Upper lobe of left lung (tissue), 4 donors: Measurements from ENCODE around the gene IKZF3.

Experiments
- EP300 ChIP-seq, 4 donors: sonication (generic); formaldehyde crosslinking; IDR thresholded peaks; one replicate each; pipeline ENCODE4 v1.5.1; 2017; ENCODE audit warnings: antibody characterized with exemption in 4 of 4, control low read depth in 2 of 4
- POLR2A ChIP-seq, 4 donors: fragments of 450-650 bp; IDR thresholded peaks; one replicate each; pipeline ENCODE4 v1.5.1; 2016 to 2017; ENCODE audit warnings: antibody characterized with exemption in 4 of 4, mild to moderate bottlenecking in 2 of 4
- POLR2AphosphoS5 ChIP-seq, 2 donors: sonication (generic); formaldehyde crosslinking; IDR thresholded peaks; one replicate each; pipeline ENCODE4 v1.5.1; 2017; ENCODE audit warnings: antibody characterized with exemption in 2 of 2
- TF ChIP-seq, protein P1 (sequence below), 6 experiments: fragments of 450-650 bp in 4 of 6; fragments of 200-600 bp in 2 of 6; sonication (generic) in 2 of 6; IDR thresholded peaks; one replicate each; pipeline ENCODE4 v1.5.1; 2016 to 2019; ENCODE audit warnings: antibody characterized with exemption in 6 of 6

DNA sequence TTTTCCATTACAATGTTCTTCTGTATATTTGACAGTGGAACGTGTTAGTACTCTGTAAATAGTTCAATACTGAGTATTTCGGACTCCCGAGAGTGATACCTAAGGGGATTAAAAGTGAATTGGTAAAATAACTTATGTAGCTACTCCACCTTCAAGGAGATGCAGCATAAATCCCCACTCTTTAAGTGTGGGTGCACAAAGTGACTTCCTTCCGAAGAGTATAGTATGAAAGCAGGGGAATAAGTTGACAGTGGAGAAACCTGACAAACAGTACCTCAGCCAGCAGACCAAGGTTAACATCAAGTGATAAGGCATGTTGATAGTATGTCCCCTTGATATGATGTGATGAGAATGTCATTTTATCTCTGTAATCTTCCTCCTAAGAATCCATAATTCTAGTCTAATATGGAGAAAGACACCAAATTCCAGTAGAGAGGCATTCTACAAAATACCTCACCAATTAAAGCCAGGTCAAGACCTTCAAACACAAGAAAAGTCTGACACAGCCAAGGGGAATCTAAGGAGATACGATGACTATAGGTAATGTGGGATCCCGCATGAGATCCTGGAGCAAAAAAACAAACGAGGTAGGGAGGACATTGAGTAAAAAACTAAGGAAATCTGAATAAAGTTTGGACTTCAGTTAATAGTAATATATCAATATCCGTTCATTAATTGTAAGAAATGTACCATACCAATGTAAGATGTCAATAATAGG, 2.1 kb upstream of the IKZF3 start:
- TF ChIP-seq, protein P1, sequence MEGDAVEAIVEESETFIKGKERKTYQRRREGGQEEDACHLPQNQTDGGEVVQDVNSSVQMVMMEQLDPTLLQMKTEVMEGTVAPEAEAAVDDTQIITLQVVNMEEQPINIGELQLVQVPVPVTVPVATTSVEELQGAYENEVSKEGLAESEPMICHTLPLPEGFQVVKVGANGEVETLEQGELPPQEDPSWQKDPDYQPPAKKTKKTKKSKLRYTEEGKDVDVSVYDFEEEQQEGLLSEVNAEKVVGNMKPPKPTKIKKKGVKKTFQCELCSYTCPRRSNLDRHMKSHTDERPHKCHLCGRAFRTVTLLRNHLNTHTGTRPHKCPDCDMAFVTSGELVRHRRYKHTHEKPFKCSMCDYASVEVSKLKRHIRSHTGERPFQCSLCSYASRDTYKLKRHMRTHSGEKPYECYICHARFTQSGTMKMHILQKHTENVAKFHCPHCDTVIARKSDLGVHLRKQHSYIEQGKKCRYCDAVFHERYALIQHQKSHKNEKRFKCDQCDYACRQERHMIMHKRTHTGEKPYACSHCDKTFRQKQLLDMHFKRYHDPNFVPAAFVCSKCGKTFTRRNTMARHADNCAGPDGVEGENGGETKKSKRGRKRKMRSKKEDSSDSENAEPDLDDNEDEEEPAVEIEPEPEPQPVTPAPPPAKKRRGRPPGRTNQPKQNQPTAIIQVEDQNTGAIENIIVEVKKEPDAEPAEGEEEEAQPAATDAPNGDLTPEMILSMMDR (IDR thresholded peaks at IDR 0.05), result no peak
- TF ChIP-seq POLR2A (IDR thresholded peaks at IDR 0.05) (no peak), POLR2AphosphoS5 (IDR thresholded peaks at IDR 0.05) (no peak), EP300 (IDR thresholded peaks at IDR 0.05) (no peak)
